H9 (cell line): ENCODE data around the gene DGKD. TPM values are rescaled to one million over a fixed set of nuclear protein-coding genes. Genes with fewer than 3 reads are reported as not detected.

ENCODE experiments used
- DNase-seq: peaks from one replicate; pipeline ENCODE4 v3.0.0-alpha.2; 2017
- H2AFZ ChIP-seq: one replicate; pipeline ENCODE4 v1.6.1; 2013; ENCODE audit warnings: mild to moderate bottlenecking, low read length, control low read depth, moderate library complexity
- H2AK5ac ChIP-seq: 2 replicates; pipeline ENCODE4 v1.6.1; 2013; ENCODE audit warnings: low read length, control low read depth, mixed read lengths; ENCODE audit not compliant: insufficient read length
- H2BK120ac ChIP-seq: one replicate; pipeline ENCODE4 v1.6.1; 2013; ENCODE audit warnings: low read depth, mild to moderate bottlenecking, low read length, control low read depth, inconsistent platforms; ENCODE audit not compliant: poor library complexity, severe bottlenecking
- H2BK12ac ChIP-seq: 2 replicates; pipeline ENCODE4 v1.6.1; 2013; ENCODE audit warnings: low read length, control low read depth, mixed read lengths, low read depth; ENCODE audit not compliant: insufficient read length
- H2BK15ac ChIP-seq: 2 replicates; pipeline ENCODE4 v1.6.1; 2013; ENCODE audit warnings: low read depth, low read length, control low read depth
- H2BK20ac ChIP-seq: one replicate; pipeline ENCODE4 v1.6.1; 2013; ENCODE audit warnings: low read depth, mild to moderate bottlenecking, low read length, control low read depth, inconsistent platforms; ENCODE audit not compliant: poor library complexity, severe bottlenecking
- H2BK5ac ChIP-seq: 2 replicates; pipeline ENCODE4 v1.6.1; 2013; ENCODE audit warnings: low read length, control low read depth, mixed read lengths; ENCODE audit not compliant: insufficient read length
- H3K14ac ChIP-seq: 2 replicates; pipeline ENCODE4 v1.6.1; 2013; ENCODE audit warnings: low read length, control low read depth; ENCODE audit not compliant: insufficient read depth
- H3K18ac ChIP-seq: 2 replicates; pipeline ENCODE4 v1.6.1; 2013; ENCODE audit warnings: low read depth, mild to moderate bottlenecking, mixed read lengths, low read length, control low read depth; ENCODE audit not compliant: insufficient read length
- H3K23ac ChIP-seq: 2 replicates; pipeline ENCODE4 v1.6.1; 2013; ENCODE audit warnings: low read length, control low read depth, mixed read lengths, low read depth; ENCODE audit not compliant: insufficient read length
- H3K23me2 ChIP-seq: 2 replicates; pipeline ENCODE4 v1.6.1; 2013; ENCODE audit warnings: low read depth, mild to moderate bottlenecking, mixed read lengths, low read length, control low read depth; ENCODE audit not compliant: insufficient read length, poor library complexity, severe bottlenecking
- H3K27ac ChIP-seq: 2 replicates; pipeline ENCODE4 v1.5.1; 2013; ENCODE audit warnings: low read length, control low read depth, mixed read lengths, low read depth; ENCODE audit not compliant: insufficient read length
- H3K27me3 ChIP-seq: 2 replicates; pipeline ENCODE4 v1.6.1; 2013; ENCODE audit warnings: low read length, control low read depth, inconsistent platforms; ENCODE audit not compliant: insufficient read depth
- H3K4ac ChIP-seq: 2 replicates; pipeline ENCODE4 v1.6.1; 2013; ENCODE audit warnings: low read depth, mild to moderate bottlenecking, control low read depth, inconsistent platforms, low read length, moderate library complexity
- H3K4me1 ChIP-seq: 2 replicates; pipeline ENCODE4 v1.6.1; 2013; ENCODE audit warnings: low read length, control low read depth, inconsistent platforms; ENCODE audit not compliant: insufficient read depth
- H3K4me2 ChIP-seq: 2 replicates; pipeline ENCODE4 v1.6.1; 2013; ENCODE audit warnings: low read length, control low read depth, mixed read lengths; ENCODE audit not compliant: insufficient read length, insufficient read depth
- H3K56ac ChIP-seq: 2 replicates; pipeline ENCODE4 v1.6.1; 2013; ENCODE audit warnings: low read depth, mild to moderate bottlenecking, mixed read lengths, low read length, control low read depth; ENCODE audit not compliant: insufficient read length
- H3K79me1 ChIP-seq: 2 replicates; pipeline ENCODE4 v1.6.1; 2013; ENCODE audit warnings: low read depth, mild to moderate bottlenecking, moderate library complexity, low read length, control low read depth, inconsistent platforms; ENCODE audit not compliant: insufficient read depth, poor library complexity, severe bottlenecking
- H3K79me2 ChIP-seq: 2 replicates; pipeline ENCODE4 v1.6.1; 2013; ENCODE audit warnings: low read length, control low read depth, inconsistent platforms; ENCODE audit not compliant: insufficient read depth
- H3K9ac ChIP-seq: 2 replicates; pipeline ENCODE4 v1.6.1; 2013; ENCODE audit warnings: low read length, control low read depth, mixed read lengths; ENCODE audit not compliant: insufficient read length; ENCODE audit errors: extremely low read depth
- H3K9me3 ChIP-seq: one replicate; pipeline ENCODE4 v1.6.1; 2013; ENCODE audit warnings: low read depth, low read length, inconsistent platforms; ENCODE audit not compliant: control insufficient read depth
- H3T11ph ChIP-seq: one replicate; pipeline ENCODE4 v1.6.1; 2013; ENCODE audit warnings: mild to moderate bottlenecking, low read length, control low read depth, inconsistent platforms
- H4K20me1 ChIP-seq: one replicate; pipeline ENCODE4 v1.6.1; 2013; ENCODE audit not compliant: control insufficient read depth, insufficient read length, insufficient read depth
- H4K5ac ChIP-seq: 2 replicates; pipeline ENCODE4 v1.6.1; 2013; ENCODE audit warnings: low read depth, mild to moderate bottlenecking, mixed read lengths, low read length, control low read depth; ENCODE audit not compliant: insufficient read length
- H4K8ac ChIP-seq: replicated peaks from 2 replicates; pipeline ENCODE4 v1.6.1; 2013; ENCODE audit warnings: low read length, control low read depth, mixed read lengths, low read depth; ENCODE audit not compliant: insufficient read length
- H4K91ac ChIP-seq: 2 replicates; pipeline ENCODE4 v1.6.1; 2013; ENCODE audit warnings: low read depth, mild to moderate bottlenecking, moderate library complexity, mixed read lengths, low read length, control low read depth; ENCODE audit not compliant: insufficient read length
- H3K27ac Mint-ChIP-seq, 3 experiments: 2 replicates in 2 of 3; 3 replicates in 1 of 3; pipeline ENCODE4 v1.8.0; 2020 to 2021; ENCODE audit warnings: mixed read lengths in 3 of 3, mild to moderate bottlenecking in 1 of 3, moderate library complexity in 1 of 3
- H3K27me3 Mint-ChIP-seq: 2 replicates; pipeline ENCODE4 v1.8.0; 2021; ENCODE audit warnings: low read depth, mild to moderate bottlenecking, moderate library complexity, mixed read lengths
- H3K36me3 Mint-ChIP-seq, 3 experiments: 2 replicates in 2 of 3; 3 replicates in 1 of 3; pipeline ENCODE4 v1.8.0; 2020 to 2021; ENCODE audit warnings: low read depth in 3 of 3, mixed read lengths in 3 of 3; ENCODE audit not compliant: insufficient read depth in 1 of 3
- H3K4me1 Mint-ChIP-seq, 2 experiments: 2 replicates each; pipeline ENCODE4 v1.8.0; 2020; ENCODE audit warnings: mixed read lengths in 2 of 2
- H3K4me3 Mint-ChIP-seq, 2 experiments: 2 replicates in 1 of 2; 3 replicates in 1 of 2; pipeline ENCODE4 v1.8.0; 2020 to 2021; ENCODE audit warnings: mild to moderate bottlenecking in 2 of 2, mixed read lengths in 2 of 2, moderate library complexity in 1 of 2
- H3K9me3 Mint-ChIP-seq, 2 experiments: 2 replicates in 1 of 2; 3 replicates in 1 of 2; pipeline ENCODE4 v1.8.0; 2020; ENCODE audit warnings: mild to moderate bottlenecking in 2 of 2, mixed read lengths in 2 of 2, moderate library complexity in 1 of 2
- CTCF ChIP-seq: fragments of 200-600 bp; sonication (generic); conservative IDR thresholded peaks from 3 replicates; pipeline ENCODE4 v1.8.0; 2021; ENCODE audit warnings: antibody characterized with exemption, mild to moderate bottlenecking
- WGBS: extraction: QIAGEN DNeasy Blood & Tissue Kit; methylation state at CpG from one replicate; pipeline ENCODE4 v1.1.7; 2013; ENCODE audit warnings: missing lambda C conversion rate, low lambda C conversion rate, mixed read lengths; ENCODE audit not compliant: insufficient read length; ENCODE audit errors: extremely low coverage; 5-methylcytosine and 5-hydroxymethylcytosine counted together
- total RNA-seq: library from RNA; stranded (reverse); gene quantifications from 2 replicates; pipeline ENCODE4 v1.2.1, GENCODE V29; 2021

Gene DGKD
- total RNA-seq, 1 experiment from 2014 or later = 20.7 TPM

GRCh38 chr2:233418761-233419546, 64.7 kb downstream of the DGKD start:
- peaks cover 2% of the 10 kb centered on the region for H4K20me1 ChIP-seq
- H2BK15ac ChIP-seq = no peak overlapping the region
- H3K14ac ChIP-seq = no peak overlapping the region
- H3K9me3 ChIP-seq = no peaks in the 10 kb centered on the region
- no peaks in the 10 kb centered on the region for H3K27me3 ChIP-seq
- no peak overlapping the region for H2BK20ac ChIP-seq
- H3K79me2 ChIP-seq = no peaks in the 10 kb centered on the region
- H3K27ac ChIP-seq = no peak overlapping the region
- H3K4me1 ChIP-seq = peaks cover 8% of the 10 kb centered on the region; the same call in 1 of the 2 replicates
- Mint-ChIP-seq H3K27ac (peak overlapping the region in 2 of 3 experiments; percentile 12 to 92; a peak in 4 of 7 replicates), H3K4me1 (peaks cover 32 to 41% of the 10 kb centered on the region in 2 experiments), H3K36me3 (no peaks in the 10 kb centered on the region), H3K4me3 (no peak overlapping the region), H3K9me3 (no peaks in the 10 kb centered on the region), H3K27me3 (no peaks in the 10 kb centered on the region)
- H4K5ac ChIP-seq = no peak overlapping the region
- H4K8ac ChIP-seq = no peak overlapping the region
- H3K4me2 ChIP-seq = no peak overlapping the region
- TF ChIP-seq CTCF = no peak
- H2BK120ac ChIP-seq = no peak overlapping the region
- no peaks in the 10 kb centered on the region for H3K23me2 ChIP-seq
- no peak overlapping the region for H3K56ac ChIP-seq
- H3K4ac ChIP-seq = no peak overlapping the region
- H3T11ph ChIP-seq = no peak overlapping the region
- no peak overlapping the region for H2AFZ ChIP-seq
- H4K91ac ChIP-seq = no peak overlapping the region
- no peak overlapping the region for H2AK5ac ChIP-seq
- DNase-seq = no peak
- H2BK12ac ChIP-seq = no peak overlapping the region
- no peak overlapping the region for H2BK5ac ChIP-seq
- no peak overlapping the region for H3K18ac ChIP-seq
- H3K9ac ChIP-seq = no peak overlapping the region
- no peaks in the 10 kb centered on the region for H3K79me1 ChIP-seq
- H3K23ac ChIP-seq = no peak overlapping the region
- WGBS = no CpG with 5 or more reads among the region's 19 CpGs
